ENCODE measurements around the gene C6orf89.

C6orf89 gene

GRCh38 chr6:36968266-36968977, 82.7 kb downstream of the C6orf89 start:
- DNase-seq (ENCODE audit: low spot score): no peak

- no peak for DNase-seq (ENCODE audit: low spot score)
Observed at GRCh38 chr6:36969240-36969691, 83.5 kb downstream of the C6orf89 start.

GRCh38 chr6:36969988-36970891, 84.5 kb downstream of the C6orf89 start:
- DNase-seq (ENCODE audit: low spot score): no peak

GRCh38 chr6:36970892-36971842, 85.4 kb downstream of the C6orf89 start:
- no peak for DNase-seq (ENCODE audit: low spot score)

- DNase-seq (ENCODE audit: low spot score): no peak
Observed at GRCh38 chr6:36971921-36972673, 86.3 kb downstream of the C6orf89 start.

- no peak for DNase-seq (ENCODE audit: low spot score)
Observed at GRCh38 chr6:36973190-36973589, 87.4 kb downstream of the C6orf89 start.

GRCh38 chr6:36973647-36974046, 87.9 kb downstream of the C6orf89 start:
- no peak for DNase-seq (ENCODE audit: low spot score)

GRCh38 chr6:36975231-36976006, 89.7 kb downstream of the C6orf89 start:
- DNase-seq (ENCODE audit: low spot score): no peak

GRCh38 chr6:36976007-36976264, 90.2 kb downstream of the C6orf89 start:
- DNase-seq (ENCODE audit: low spot score): no peak

GRCh38 chr6:36976509-36976908, 90.8 kb downstream of the C6orf89 start:
- no peak for DNase-seq (ENCODE audit: low spot score)

GRCh38 chr6:36976931-36977330, 91.2 kb downstream of the C6orf89 start:
- DNase-seq (ENCODE audit: low spot score): no peak

GRCh38 chr6:36977470-36977941, 91.8 kb downstream of the C6orf89 start:
- no peak for DNase-seq (ENCODE audit: low spot score)

Data from CD4-positive, alpha-beta T cell treated with Interleukin-6 at 100 ng/mL for 8 hours (primary cell).